Measurements from ENCODE around the gene FHDC1. TPM values are rescaled to one million over a fixed set of nuclear protein-coding genes. Genes with fewer than 3 reads are reported as not detected.

The FHDC1 gene
- total RNA-seq, 4 donors from 2014 or later = 0.29 to 0.52 (median 0.45) TPM

GRCh38 chr4:152950402-152951274 is 14.5 kb downstream of the FHDC1 start:
- DNase-seq (no peak), ATAC-seq (no peak)
- Histone ChIP-seq H3K27ac (no peak overlapping the region), H3K27me3 (no peaks in the 10 kb centered on the region), H3K4me1 (no peaks in the 10 kb centered on the region), H3K4me3 (no peak overlapping the region), H3K36me3 (no peaks in the 10 kb centered on the region), H3K9me3 (no peaks in the 10 kb centered on the region)
- TF ChIP-seq CTCF (IDR thresholded peaks at IDR 0.05 in 4 of 5, conservative IDR thresholded peaks at IDR 0.05 in 1 of 5) = no peak
- no peak for TF ChIP-seq POLR2A (IDR thresholded peaks at IDR 0.05)
- in situ Hi-C loops (cut with MboI; ENCODE audit: low sequenced_read_pairs in 4 of 4) (no loop called here), intact Hi-C loops (cut with DNase I; ENCODE audit: low total_unique reads) (no loop called here)

DNA sequence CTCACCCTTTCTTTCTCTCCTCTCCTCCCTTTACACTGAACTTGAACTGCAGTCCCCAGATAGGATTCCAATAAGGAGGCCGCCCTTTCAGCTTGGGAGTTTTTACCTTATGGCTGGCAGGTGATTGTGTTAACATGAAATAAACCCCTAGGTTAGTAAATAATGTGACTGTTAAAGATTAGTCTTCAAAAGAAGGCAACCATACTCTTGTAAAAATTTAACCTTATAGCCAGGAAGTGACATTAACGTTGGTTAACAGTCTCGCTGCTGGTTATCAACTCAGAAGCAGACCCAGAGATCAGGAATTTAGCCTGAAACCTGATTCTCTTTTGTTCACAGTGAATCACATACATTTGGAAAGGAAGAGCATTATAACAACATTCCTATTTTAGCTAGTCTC is 15.2 kb downstream of the FHDC1 start:
- in situ Hi-C loops (cut with MboI; ENCODE audit: low sequenced_read_pairs in 4 of 4) = no loop called here
- DNase-seq = no peak
- no peaks in the 10 kb centered on the region for H3K36me3 ChIP-seq
- ATAC-seq = no peak
- H3K27me3 ChIP-seq = no peaks in the 10 kb centered on the region
- intact Hi-C loops (cut with DNase I; ENCODE audit: low total_unique reads) = no loop called here
- no peak overlapping the region for H3K27ac ChIP-seq
- no peak overlapping the region for H3K4me3 ChIP-seq
- no peaks in the 10 kb centered on the region for H3K4me1 ChIP-seq
- TF ChIP-seq POLR2A (IDR thresholded peaks at IDR 0.05) (no peak), CTCF (IDR thresholded peaks at IDR 0.05 in 4 of 5, conservative IDR thresholded peaks at IDR 0.05 in 1 of 5) (no peak)
- no peaks in the 10 kb centered on the region for H3K9me3 ChIP-seq

GRCh38 chr4:152953514-152953913 is 17.4 kb downstream of the FHDC1 start:
- H3K9me3 ChIP-seq = no peaks in the 10 kb centered on the region
- in situ Hi-C loops (cut with MboI; ENCODE audit: low sequenced_read_pairs in 4 of 4) (no loop called here), intact Hi-C loops (cut with DNase I; ENCODE audit: low total_unique reads) (no loop called here)
- no peak for TF ChIP-seq CTCF (IDR thresholded peaks at IDR 0.05 in 4 of 5, conservative IDR thresholded peaks at IDR 0.05 in 1 of 5)
- no peak for TF ChIP-seq POLR2A (IDR thresholded peaks at IDR 0.05)
- no peaks in the 10 kb centered on the region for H3K4me1 ChIP-seq
- H3K4me3 ChIP-seq = no peak overlapping the region
- DNase-seq (no peak), ATAC-seq (no peak)
- no peak overlapping the region for H3K27ac ChIP-seq
- H3K27me3 ChIP-seq = no peaks in the 10 kb centered on the region
- H3K36me3 ChIP-seq = no peaks in the 10 kb centered on the region

GRCh38 chr4:152954741-152955140 is 18.6 kb downstream of the FHDC1 start:
- DNase-seq (no peak), ATAC-seq (no peak)
- in situ Hi-C loops (cut with MboI; ENCODE audit: low sequenced_read_pairs in 4 of 4) = no loop called here
- intact Hi-C loops (cut with DNase I; ENCODE audit: low total_unique reads) = no loop called here
- Histone ChIP-seq H3K9me3 (no peaks in the 10 kb centered on the region), H3K4me1 (no peaks in the 10 kb centered on the region), H3K27me3 (no peaks in the 10 kb centered on the region), H3K27ac (no peak overlapping the region), H3K36me3 (no peaks in the 10 kb centered on the region), H3K4me3 (no peak overlapping the region)
- TF ChIP-seq CTCF (IDR thresholded peaks at IDR 0.05 in 4 of 5, conservative IDR thresholded peaks at IDR 0.05 in 1 of 5) (no peak), POLR2A (IDR thresholded peaks at IDR 0.05) (no peak)

Data from gastrocnemius medialis (tissue), 4 donors.